Motor neuron (in vitro differentiated cells): ENCODE measurements around the gene METTL23. TPM values are rescaled to one million over a fixed set of nuclear protein-coding genes. Genes with fewer than 3 reads are reported as not detected.
"Not testable (repeated sequence)": the region's sequence is repeated elsewhere in the genome, so short reads cannot be mapped to it uniquely, and the experiment has no call there.

Experiments used
- ATAC-seq, 8 experiments: fragments of 200-7000 bp; cut with Tn5 transposase; replicated peaks in 6 of 8; 2 replicates each; pipeline ENCODE4 v1.8.0; 2021; ENCODE audit warnings: mild to moderate bottlenecking in 8 of 8, moderate library complexity in 8 of 8
- H3K27ac ChIP-seq, 2 donors: fragments of 250-450 bp; sonication (Bioruptor Pico); 2 replicates each; pipeline ENCODE4 v1.9.0; 2021; ENCODE audit warnings: antibody characterized with exemption in 2 of 2, mild to moderate bottlenecking in 2 of 2, moderate library complexity in 1 of 2
- H3K4me1 ChIP-seq, 2 donors: fragments of 250-450 bp; sonication (Bioruptor Pico); replicated peaks in 1 of 2; 2 replicates each; pipeline ENCODE4 v1.6.1; 2021; ENCODE audit warnings: antibody characterized with exemption in 2 of 2, mild to moderate bottlenecking in 2 of 2, moderate library complexity in 1 of 2
- H3K4me3 ChIP-seq, 5 donors: fragments of 250-450 bp; sonication (Bioruptor Pico); 2 replicates each; pipeline ENCODE4 v1.9.0; 2021; ENCODE audit warnings: antibody characterized with exemption in 5 of 5, mild to moderate bottlenecking in 5 of 5, moderate library complexity in 4 of 5
- WGBS, 10 experiments: fragments of 450-650 bp; shearing (Covaris generic); methylation state at CpG; one replicate each; pipeline ENCODE4 v1.0.0; 2022; 5-methylcytosine and 5-hydroxymethylcytosine counted together
- in situ Hi-C, 9 experiments: fragments of 400-800 bp; cut with MboI; loops; one replicate each; pipeline ENCODE4 v1.15.0; 2021; ENCODE audit warnings: low sequenced_read_pairs in 9 of 9, low pct_unique_long_range_greater_than_20kb in 2 of 9; ENCODE audit not compliant: unreplicated experiment in 9 of 9
- total RNA-seq, 8 experiments: library from RNA; unstranded; fragments of 300-600 nt; gene quantifications; 2 replicates each; pipeline versions ENCODE4 v1.2.3 to v1.2.4, GENCODE V29; 2022

Gene METTL23
- total RNA-seq, 8 experiments from 2014 or later, result 28.6 to 47.3 (median 37.7) TPM

GRCh38 chr17:76710863-76711611, 15.6 kb upstream of the METTL23 start, which contains the start of gene MXRA7:
Gene MXRA7 (minus strand): TSS chr17:76710965. CDS start chr17:76710946, 19 bp downstream.
- in situ Hi-C loops, result loop anchor here in 2 of 9 experiments (25.0 kb wide), 1 partner anchor 174 kb away; the partner anchor contains the start of genes CYGB (in 2 of the 2) and PRCD (in 2 of the 2)
- 0 to 41% (median 13%) methylated on average over 1 to 11 of the region's 56 CpGs; no CpG with 5 or more reads in 3 of the 10 experiments for WGBS, 10 experiments
- Histone ChIP-seq H3K27ac (peak within 1 kb of the TSS; percentile 79 to 98), H3K4me1 (peaks cover 30 to 32% of the 10 kb centered on the region in 2 donors), H3K4me3 (peak within 1 kb of the TSS; percentile 58 to 89 (median 69))
- ATAC-seq, result peak; percentile 32 to 62 (median 52)

DNA sequence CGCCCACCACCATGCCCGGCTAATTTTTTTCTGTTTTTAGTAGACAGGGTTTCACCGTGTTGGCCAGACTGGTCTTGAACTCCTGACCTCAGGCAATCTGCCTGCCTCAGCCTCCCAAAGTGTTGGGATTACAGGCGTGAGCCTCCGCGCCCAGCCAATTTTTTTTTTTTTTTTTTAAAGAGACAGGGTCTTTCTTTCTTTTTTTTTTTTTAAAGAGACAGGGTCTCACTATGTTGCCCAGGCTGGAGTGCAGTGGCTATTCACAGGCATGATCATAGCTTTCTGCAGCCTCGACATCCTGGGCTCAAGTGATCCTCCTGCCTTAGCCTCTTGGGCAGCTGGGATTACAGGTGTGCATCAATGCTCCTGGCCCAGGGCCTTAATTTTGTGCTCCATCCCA, 14.3 kb upstream of the METTL23 start:
- in situ Hi-C loops, result loop anchor here in 2 of 9 experiments (25.0 kb wide), 1 partner anchor 175 kb away; the partner anchor contains the start of genes CYGB (in 2 of the 2) and PRCD (in 2 of the 2)
- WGBS, 10 experiments, result 60 to 100% (median 87%) methylated on average over 1 to 7 of the region's 7 CpGs; no CpG with 5 or more reads in 1 of the 10 experiments
- not testable (repeated sequence) for H3K27ac ChIP-seq, ATAC-seq, H3K4me3 ChIP-seq
- peaks cover 28 to 29% of the 10 kb centered on the region in 2 donors for H3K4me1 ChIP-seq

- no peak overlapping the region for H3K4me3 ChIP-seq
- ATAC-seq, result no peak
- 83 to 100% (median 93%) methylated on average over 1 to 6 of the region's 7 CpGs; no CpG with 5 or more reads in 3 of the 10 experiments for whole genome bisulfite sequencing, 10 experiments
- in situ Hi-C loops, result loop anchor here in 2 of 9 experiments (25.0 kb wide), 1 partner anchor 176 kb away; the partner anchor contains the start of genes CYGB (in 2 of the 2) and PRCD (in 2 of the 2)
- peaks cover 14 to 17% of the 10 kb centered on the region in 2 donors for H3K4me1 ChIP-seq
- H3K27ac ChIP-seq, result no peak overlapping the region
Measured at GRCh38 chr17:76713765-76714164, 12.9 kb upstream of the METTL23 start.

GRCh38 chr17:76714336-76714735, 12.3 kb upstream of the METTL23 start:
- no peak overlapping the region for H3K27ac ChIP-seq
- peaks cover 10 to 12% of the 10 kb centered on the region in 2 donors for H3K4me1 ChIP-seq
- H3K4me3 ChIP-seq, result no peak overlapping the region
- WGBS, 10 experiments, result 57 to 100% (median 89%) methylated on average over 1 to 4 of the region's 5 CpGs; no CpG with 5 or more reads in 3 of the 10 experiments
- in situ Hi-C loops, result loop anchor here in 2 of 9 experiments (25.0 kb wide), 1 partner anchor 177 kb away; the partner anchor contains the start of genes CYGB (in 2 of the 2) and PRCD (in 2 of the 2)
- ATAC-seq, result no peak

- WGBS, 10 experiments, result 0 to 60% (median 33%) methylated on average over 1 to 3 of the region's 4 CpGs; no CpG with 5 or more reads in 1 of the 10 experiments
- H3K4me1 ChIP-seq, result peaks cover 8 to 10% of the 10 kb centered on the region in 2 donors
- H3K27ac ChIP-seq, result no peak overlapping the region
- in situ Hi-C loops, result loop anchor here in 2 of 9 experiments (25.0 kb wide), 1 partner anchor 178 kb away; the partner anchor contains the start of genes CYGB (in 2 of the 2) and PRCD (in 2 of the 2)
- no peak overlapping the region for H3K4me3 ChIP-seq
- no peak for ATAC-seq
Measured at GRCh38 chr17:76714822-76715495, 11.7 kb upstream of the METTL23 start.

DNA sequence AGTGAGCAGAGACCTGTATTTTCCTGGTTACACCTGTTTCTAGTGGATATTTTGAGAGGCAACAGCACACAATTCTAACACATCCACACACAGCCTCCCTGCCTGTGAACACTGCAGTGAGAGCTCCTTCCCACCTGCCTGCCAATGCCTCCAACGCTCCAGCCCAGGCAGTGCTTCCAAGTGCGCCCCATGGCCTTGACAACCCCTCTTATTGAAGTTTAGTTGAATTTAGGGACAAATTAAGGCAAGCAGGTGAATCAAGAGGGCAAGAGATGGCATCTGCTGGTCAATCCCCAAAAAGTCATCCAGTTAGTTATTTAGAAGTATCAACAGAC, 11.2 kb upstream of the METTL23 start:
- in situ Hi-C loops, result loop anchor here in 2 of 9 experiments (25.0 kb wide), 1 partner anchor 178 kb away; the partner anchor contains the start of genes CYGB (in 2 of the 2) and PRCD (in 2 of the 2)
- Histone ChIP-seq H3K27ac (no peak overlapping the region), H3K4me3 (no peak overlapping the region), H3K4me1 (peaks cover 8 to 10% of the 10 kb centered on the region in 2 donors)
- 93 to 100% (median 100%) methylated on average over 1 to 2 of the region's 2 CpGs; no CpG with 5 or more reads in 5 of the 10 experiments for WGBS, 10 experiments
- no peak for ATAC-seq

- peak in 2 of 8 experiments; percentile 62 to 78 for ATAC-seq
- in situ Hi-C loops, result loop anchor here in 2 of 9 experiments (25.0 kb wide), 1 partner anchor 179 kb away; the partner anchor contains the start of genes CYGB (in 2 of the 2) and PRCD (in 2 of the 2)
- peaks cover 4 to 6% of the 10 kb centered on the region in 2 donors for H3K4me1 ChIP-seq
- 29 to 98% (median 89%) methylated on average over 1 to 11 of the region's 13 CpGs for WGBS, 10 experiments
- H3K27ac ChIP-seq, result no peak overlapping the region
- no peak overlapping the region for H3K4me3 ChIP-seq
Measured at GRCh38 chr17:76716146-76716838, 10.3 kb upstream of the METTL23 start.

- Histone ChIP-seq H3K4me3 (no peak overlapping the region), H3K4me1 (peaks cover 0 to under 1% of the 10 kb centered on the region in 2 donors), H3K27ac (no peak overlapping the region)
- WGBS, 10 experiments, result 4 to 96% (median 60%) methylated on average over 1 to 6 of the region's 6 CpGs; no CpG with 5 or more reads in 3 of the 10 experiments
- in situ Hi-C loops, result loop anchor here in 2 of 9 experiments (25.0 kb wide), 1 partner anchor 180 kb away; the partner anchor contains the start of genes CYGB (in 2 of the 2) and PRCD (in 2 of the 2)
- no peak for ATAC-seq
Measured at GRCh38 chr17:76716839-76717215, 9.8 kb upstream of the METTL23 start.

GRCh38 chr17:76718516-76718915, 8.1 kb upstream of the METTL23 start:
- in situ Hi-C loops, result loop anchor here in 2 of 9 experiments (25.0 kb wide), 1 partner anchor 181 kb away; the partner anchor contains the start of genes CYGB (in 2 of the 2) and PRCD (in 2 of the 2)
- peak in 4 of 8 experiments; percentile 2 to 27 (median 10) for ATAC-seq
- Histone ChIP-seq H3K27ac (no peak overlapping the region), H3K4me1 (no peaks in the 10 kb centered on the region), H3K4me3 (no peak overlapping the region)
- 80 to 100% (median 94%) methylated on average over 1 to 15 of the region's 16 CpGs; no CpG with 5 or more reads in 4 of the 10 experiments for WGBS, 10 experiments

GRCh38 chr17:76720211-76720610, 6.4 kb upstream of the METTL23 start:
- Histone ChIP-seq H3K27ac (no peak overlapping the region), H3K4me3 (no peak overlapping the region), H3K4me1 (peaks cover 8 to 13% of the 10 kb centered on the region in 2 donors)
- WGBS, 10 experiments, result 75 to 100% (median 93%) methylated on average over 1 to 8 of the region's 9 CpGs; no CpG with 5 or more reads in 5 of the 10 experiments
- in situ Hi-C loops, result loop anchor here in 2 of 9 experiments (25.0 kb wide), 1 partner anchor 183 kb away; the partner anchor contains the start of genes CYGB (in 2 of the 2) and PRCD (in 2 of the 2)
- no peak for ATAC-seq

DNA sequence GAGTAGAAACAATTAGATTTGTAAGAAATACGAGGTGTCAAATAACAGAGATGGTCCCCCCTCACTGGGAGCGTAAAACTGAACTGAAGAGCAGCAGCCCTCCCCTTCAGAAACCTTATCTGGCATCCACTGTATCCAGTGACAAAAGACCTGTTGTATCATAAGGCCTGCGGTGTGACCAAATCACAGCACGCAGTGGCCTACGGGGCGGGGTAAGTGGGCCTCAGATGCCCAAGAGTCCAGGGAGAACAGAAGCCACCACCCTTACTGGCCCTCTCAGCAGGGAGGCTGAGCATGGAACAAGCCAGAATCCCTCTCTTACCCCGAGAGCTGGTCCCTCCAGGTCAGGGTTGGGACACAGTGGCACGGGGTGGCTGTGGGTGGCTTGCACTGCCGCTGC, 5.7 kb upstream of the METTL23 start:
- Histone ChIP-seq H3K4me1 (peaks cover 12 to 16% of the 10 kb centered on the region in 2 donors), H3K4me3 (no peak overlapping the region), H3K27ac (no peak overlapping the region)
- 80 to 100% (median 95%) methylated on average over 1 to 7 of the region's 9 CpGs; no CpG with 5 or more reads in 2 of the 10 experiments for WGBS, 10 experiments
- ATAC-seq, result no peak
- in situ Hi-C loops, result loop anchor here in 2 of 9 experiments (25.0 kb wide), 1 partner anchor 184 kb away; the partner anchor contains the start of genes CYGB (in 2 of the 2) and PRCD (in 2 of the 2)
